ENCODE data around the gene CYRIA. TPM values are rescaled to one million over a fixed set of nuclear protein-coding genes. Genes with fewer than 3 reads are reported as not detected.
A peak's percentile ranks its signal among the peaks of the same experiment; 100 is the strongest.

The CYRIA gene
- total RNA-seq, 1 experiment from 2014 or later = 183 TPM

DNA sequence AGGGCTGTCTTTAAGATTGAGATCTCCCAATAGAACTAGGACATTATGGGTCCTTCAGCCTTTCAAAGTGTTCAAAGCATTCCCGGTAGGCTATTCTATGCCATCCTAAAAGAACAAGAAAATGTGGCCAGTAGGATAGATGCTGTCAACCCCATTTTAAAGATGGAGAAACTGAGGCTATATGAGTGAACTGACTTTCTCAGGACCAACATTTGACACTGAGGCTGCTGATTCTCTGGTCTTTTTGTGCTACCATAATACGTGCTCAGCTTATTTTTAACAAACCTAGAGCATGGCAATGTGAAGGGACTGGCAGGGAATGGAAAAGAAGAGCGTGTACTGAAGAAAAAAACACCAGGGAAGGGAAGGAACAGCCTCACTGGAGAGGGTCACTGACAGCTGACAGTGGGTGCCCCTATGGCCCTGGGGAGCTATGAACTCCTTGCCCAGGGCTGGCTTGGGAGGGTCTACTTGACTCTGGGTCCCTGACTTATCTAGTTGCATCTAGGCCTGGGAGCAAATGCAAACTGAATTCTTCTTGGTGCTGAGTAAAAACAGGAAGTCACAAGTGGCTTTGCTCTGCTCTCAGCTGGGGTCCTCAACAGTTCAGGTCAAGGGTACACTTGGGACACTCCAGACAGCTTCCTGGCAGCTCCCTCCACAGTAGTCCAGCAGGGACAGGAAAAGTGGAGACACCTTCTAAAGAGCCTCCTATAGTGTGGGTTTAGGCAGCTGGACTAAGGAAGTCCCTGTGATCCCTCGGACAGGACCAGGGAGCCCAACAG, 2.3 kb downstream of the CYRIA start:
- H3K9me3 ChIP-seq (ENCODE audit: low read depth, low read length, poor library complexity, severe bottlenecking) = no peaks in the 10 kb centered on the region
- peak overlapping the region; percentile 89 for H3K4me3 ChIP-seq (ENCODE audit: low read depth, low read length, poor library complexity, severe bottlenecking)
- peak overlapping the region; percentile 83 for H3K27ac ChIP-seq (ENCODE audit: low read depth, low read length, poor library complexity, severe bottlenecking)
- POLR2A ChIA-PET (ENCODE audit: low non-redundant PET) = no interaction called here
- CTCF ChIA-PET = interaction anchor here (0.6 kb wide), 1 partner anchor 23 kb away, joined by 7 read pairs; no protein-coding TSS in a partner anchor
- H3K4me1 ChIP-seq (ENCODE audit: insufficient read depth, low read length, poor library complexity, severe bottlenecking) = peaks cover 69% of the 10 kb centered on the region
- peaks cover 4% of the 10 kb centered on the region for H3K36me3 ChIP-seq (ENCODE audit: insufficient read depth, low read length, poor library complexity, severe bottlenecking)
- no TSS peak for BruUV-seq (replicated peaks)
- H3K27me3 ChIP-seq (replicated peaks; ENCODE audit: insufficient read depth, low read depth, low read length, poor library complexity) = no peaks in the 10 kb centered on the region
- DNase-seq (ENCODE audit: low spot score) = no peak
- intact Hi-C loops (cut with micrococcal nuclease; ENCODE audit: unreplicated experiment) = no loop called here
- TF ChIP-seq, protein P1, sequence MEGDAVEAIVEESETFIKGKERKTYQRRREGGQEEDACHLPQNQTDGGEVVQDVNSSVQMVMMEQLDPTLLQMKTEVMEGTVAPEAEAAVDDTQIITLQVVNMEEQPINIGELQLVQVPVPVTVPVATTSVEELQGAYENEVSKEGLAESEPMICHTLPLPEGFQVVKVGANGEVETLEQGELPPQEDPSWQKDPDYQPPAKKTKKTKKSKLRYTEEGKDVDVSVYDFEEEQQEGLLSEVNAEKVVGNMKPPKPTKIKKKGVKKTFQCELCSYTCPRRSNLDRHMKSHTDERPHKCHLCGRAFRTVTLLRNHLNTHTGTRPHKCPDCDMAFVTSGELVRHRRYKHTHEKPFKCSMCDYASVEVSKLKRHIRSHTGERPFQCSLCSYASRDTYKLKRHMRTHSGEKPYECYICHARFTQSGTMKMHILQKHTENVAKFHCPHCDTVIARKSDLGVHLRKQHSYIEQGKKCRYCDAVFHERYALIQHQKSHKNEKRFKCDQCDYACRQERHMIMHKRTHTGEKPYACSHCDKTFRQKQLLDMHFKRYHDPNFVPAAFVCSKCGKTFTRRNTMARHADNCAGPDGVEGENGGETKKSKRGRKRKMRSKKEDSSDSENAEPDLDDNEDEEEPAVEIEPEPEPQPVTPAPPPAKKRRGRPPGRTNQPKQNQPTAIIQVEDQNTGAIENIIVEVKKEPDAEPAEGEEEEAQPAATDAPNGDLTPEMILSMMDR (conservative IDR thresholded peaks at IDR 0.05; ENCODE audit: low read depth, low read length) = no peak
- no peak for TF ChIP-seq EZH2 (IDR thresholded peaks at IDR 0.05; ENCODE audit: borderline replicate concordance, low read depth, low read length, poor library complexity, severe bottlenecking)

DNA sequence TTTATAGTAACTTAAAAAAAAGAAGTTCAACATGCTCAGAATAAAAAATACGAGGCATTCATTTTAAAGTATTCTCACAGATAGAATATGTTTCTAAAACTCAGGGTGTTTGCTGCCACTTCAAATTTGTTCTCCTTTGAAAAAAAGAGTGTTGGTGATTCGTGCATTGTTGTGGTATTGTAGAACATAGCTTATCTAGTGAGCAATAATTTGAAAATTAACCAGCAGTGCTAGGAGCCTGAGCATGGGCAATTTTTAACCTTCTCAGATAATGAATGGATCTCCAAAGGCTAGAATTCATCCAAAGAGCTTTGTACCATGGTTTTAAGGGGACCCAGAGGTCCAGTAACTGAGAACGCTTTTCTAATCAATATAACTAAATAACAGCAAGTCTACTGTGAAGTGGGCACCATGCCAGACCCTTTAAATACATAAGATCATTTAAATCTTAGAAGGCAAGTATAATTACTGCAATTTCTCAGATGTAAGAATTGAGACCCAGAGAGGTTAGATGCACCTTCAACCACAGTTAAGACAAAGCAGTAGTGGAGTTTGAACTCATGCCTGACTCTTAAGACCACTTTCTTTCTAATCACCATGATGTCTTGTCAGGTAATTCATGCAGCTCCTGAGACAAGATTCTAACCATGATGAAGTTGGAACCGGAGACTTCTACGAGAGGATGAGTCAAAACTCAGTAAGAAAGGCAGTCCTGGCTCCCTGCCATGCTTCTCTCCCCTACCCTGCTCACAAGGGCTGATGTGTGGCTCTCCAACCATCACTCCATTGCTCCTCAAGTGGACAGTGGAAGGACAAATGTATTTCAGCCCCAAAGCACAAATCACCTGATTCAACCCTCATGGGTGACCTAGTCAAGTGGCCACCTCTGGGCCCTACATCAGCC, 3.4 kb downstream of the CYRIA start:
- TF ChIP-seq, protein P1 (conservative IDR thresholded peaks at IDR 0.05; ENCODE audit: low read depth, low read length) = no peak
- no peak for TF ChIP-seq EZH2 (IDR thresholded peaks at IDR 0.05; ENCODE audit: borderline replicate concordance, low read depth, low read length, poor library complexity, severe bottlenecking)
- Histone ChIP-seq H3K27ac (ENCODE audit: low read depth, low read length, poor library complexity, severe bottlenecking) (peak overlapping the region; percentile 85), H3K9me3 (ENCODE audit: low read depth, low read length, poor library complexity, severe bottlenecking) (no peaks in the 10 kb centered on the region), H3K4me3 (ENCODE audit: low read depth, low read length, poor library complexity, severe bottlenecking) (peak overlapping the region; percentile 89), H3K36me3 (ENCODE audit: insufficient read depth, low read length, poor library complexity, severe bottlenecking) (peaks cover 4% of the 10 kb centered on the region), H3K27me3 (replicated peaks; ENCODE audit: insufficient read depth, low read depth, low read length, poor library complexity) (no peaks in the 10 kb centered on the region), H3K4me1 (ENCODE audit: insufficient read depth, low read length, poor library complexity, severe bottlenecking) (peaks cover 76% of the 10 kb centered on the region)
- peak; percentile 66 for DNase-seq (ENCODE audit: low spot score)
- BruUV-seq (replicated peaks) = no TSS peak
- intact Hi-C loops (cut with micrococcal nuclease; ENCODE audit: unreplicated experiment) = no loop called here
- ChIA-PET POLR2A (ENCODE audit: low non-redundant PET) (no interaction called here), CTCF (no interaction called here)

DNA sequence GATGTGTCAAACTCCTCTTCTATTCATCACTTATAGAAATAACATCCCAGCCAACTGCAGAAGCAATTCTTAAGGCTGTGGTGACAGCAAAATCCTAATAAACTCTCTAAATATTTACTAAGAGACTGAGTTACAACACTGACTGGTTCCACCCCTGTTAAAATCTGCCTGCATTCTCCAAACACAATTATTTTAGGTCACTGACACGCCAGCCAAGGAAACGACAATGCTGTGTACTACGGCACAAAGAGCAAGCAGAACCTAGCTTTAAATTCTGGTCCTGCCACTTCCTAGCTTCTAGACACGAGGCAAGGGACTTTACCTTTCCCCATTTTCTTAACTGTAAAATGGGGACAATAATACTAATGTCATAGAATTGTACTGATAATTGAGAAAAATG, 4.1 kb downstream of the CYRIA start:
- Histone ChIP-seq H3K27ac (ENCODE audit: low read depth, low read length, poor library complexity, severe bottlenecking) (peak overlapping the region; percentile 85), H3K4me3 (ENCODE audit: low read depth, low read length, poor library complexity, severe bottlenecking) (peak overlapping the region; percentile 89), H3K4me1 (ENCODE audit: insufficient read depth, low read length, poor library complexity, severe bottlenecking) (peaks cover 78% of the 10 kb centered on the region), H3K36me3 (ENCODE audit: insufficient read depth, low read length, poor library complexity, severe bottlenecking) (peaks cover 4% of the 10 kb centered on the region), H3K27me3 (replicated peaks; ENCODE audit: insufficient read depth, low read depth, low read length, poor library complexity) (no peaks in the 10 kb centered on the region), H3K9me3 (ENCODE audit: low read depth, low read length, poor library complexity, severe bottlenecking) (no peaks in the 10 kb centered on the region)
- POLR2A ChIA-PET (ENCODE audit: low non-redundant PET) = no interaction called here
- BruUV-seq (replicated peaks) = no TSS peak
- TF ChIP-seq, protein P1 (conservative IDR thresholded peaks at IDR 0.05; ENCODE audit: low read depth, low read length) = no peak
- intact Hi-C loops (cut with micrococcal nuclease; ENCODE audit: unreplicated experiment) = no loop called here
- CTCF ChIA-PET = no interaction called here
- DNase-seq (ENCODE audit: low spot score) = no peak
